Myocyte (in vitro differentiated cells): ENCODE data around the gene GLRX. TPM values are rescaled to one million over a fixed set of nuclear protein-coding genes. Genes with fewer than 3 reads are reported as not detected.

Experiments
- DNase-seq: peaks from one replicate; pipeline ENCODE4 v3.0.0-alpha.2; 2012; ENCODE audit warnings: low read depth
- total RNA-seq: library from RNA; depleted of rRNA; stranded (reverse); fragments of >200 nt; gene quantifications from 2 replicates; pipeline ENCODE4 v1.2.3, GENCODE V29; 2014

Gene GLRX
- total RNA-seq, 1 donor from 2014 or later = 169 TPM

DNA sequence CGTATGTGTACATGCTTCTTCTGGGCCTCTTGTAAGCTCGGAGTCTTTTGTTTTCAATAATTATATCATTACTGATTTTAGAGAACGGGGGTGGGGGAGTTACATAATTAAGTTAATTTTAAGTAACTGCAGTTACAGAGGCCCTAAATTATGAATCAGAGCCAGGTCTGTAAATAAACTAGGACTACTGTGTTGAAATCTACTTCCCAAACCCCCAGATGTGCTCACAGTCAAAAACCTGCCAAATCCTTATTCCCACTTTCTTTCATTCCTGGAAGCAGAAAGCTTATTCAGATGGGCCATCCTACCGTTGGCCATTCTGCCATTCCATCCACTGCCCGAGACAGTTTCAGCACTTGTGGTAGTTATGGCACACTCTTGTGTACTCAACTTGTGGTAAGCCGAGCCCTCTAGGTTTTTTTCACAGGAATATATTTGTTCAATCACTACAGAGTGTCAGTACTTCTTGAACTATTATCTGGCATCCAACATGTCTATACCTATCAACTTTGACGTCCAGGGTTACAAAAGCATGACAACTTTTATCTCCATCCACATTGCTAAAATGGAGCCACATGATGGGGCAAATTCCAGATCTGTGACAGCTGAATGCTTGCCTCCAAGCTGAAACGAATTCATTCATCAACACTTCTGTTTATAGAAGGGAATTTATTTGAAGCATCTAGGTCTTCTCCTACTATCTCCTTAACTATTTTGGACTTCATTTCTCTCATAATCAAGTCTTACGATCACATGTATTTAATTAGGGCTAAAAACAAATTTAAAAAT is 37.8 kb downstream of the GLRX start:
- DNase-seq = peak; percentile 32

DNA sequence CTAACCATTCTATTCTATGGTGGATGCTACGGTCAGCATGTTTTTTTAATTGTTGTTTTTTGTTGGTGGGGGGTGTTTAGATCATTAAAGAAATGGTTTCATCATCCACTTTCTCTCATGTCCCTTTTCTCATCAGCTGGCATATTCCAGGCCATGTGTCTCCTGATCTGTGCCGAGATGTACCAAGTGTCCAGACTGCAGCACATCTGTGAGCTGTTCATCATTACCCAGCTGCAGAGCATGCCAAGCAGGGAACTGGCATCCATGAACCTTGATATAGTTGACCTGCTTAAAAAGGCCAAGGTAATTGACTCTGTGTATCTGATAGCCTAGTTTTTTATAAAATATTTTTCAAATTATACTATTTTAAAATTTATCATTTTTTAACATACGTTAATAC is 38.9 kb downstream of the GLRX start:
- DNase-seq = no peak

DNA sequence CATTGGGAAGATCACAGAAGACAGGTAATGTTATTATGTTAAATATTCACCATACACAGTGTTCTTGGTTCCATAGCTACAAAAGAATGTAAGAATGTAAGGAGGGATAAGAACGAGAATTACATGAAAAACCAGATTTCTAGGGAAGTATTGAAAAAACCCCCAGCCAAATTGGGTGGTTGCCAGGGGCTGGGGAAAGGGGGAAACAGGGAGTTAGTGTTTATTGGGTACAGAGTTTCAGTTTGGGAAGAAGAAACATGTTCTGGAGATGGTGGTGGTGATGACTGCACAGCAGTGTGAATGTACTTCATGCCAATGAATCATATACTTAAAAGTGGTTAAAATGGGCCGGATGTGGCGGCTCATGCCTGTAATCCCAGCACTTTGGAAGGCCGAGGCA is 40.3 kb downstream of the GLRX start:
- DNase-seq = no peak

DNA sequence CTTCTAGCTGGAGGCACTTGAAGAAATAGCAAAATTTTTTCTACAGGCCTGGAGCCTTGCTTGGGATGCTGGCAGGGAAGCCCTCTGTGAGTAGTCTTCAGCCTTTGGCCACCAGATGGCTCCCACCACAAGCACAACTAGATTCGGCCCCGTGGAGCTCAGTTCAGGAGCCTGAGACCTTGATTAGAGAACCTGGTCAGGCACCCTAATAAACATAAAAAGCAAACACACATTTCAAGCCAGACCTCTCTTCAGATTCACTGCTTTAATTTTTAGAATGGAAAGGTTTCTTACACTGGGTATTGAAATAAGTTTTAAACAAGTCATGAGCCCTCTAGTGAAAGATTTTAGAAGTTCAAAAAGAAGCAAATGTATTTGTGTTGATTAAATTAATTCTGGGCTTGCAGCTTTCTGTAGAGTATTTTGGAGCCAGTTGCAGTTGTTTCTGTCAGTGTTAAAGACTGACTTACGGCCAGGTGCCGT is 41.4 kb downstream of the GLRX start:
- DNase-seq = peak; percentile 84

DNA sequence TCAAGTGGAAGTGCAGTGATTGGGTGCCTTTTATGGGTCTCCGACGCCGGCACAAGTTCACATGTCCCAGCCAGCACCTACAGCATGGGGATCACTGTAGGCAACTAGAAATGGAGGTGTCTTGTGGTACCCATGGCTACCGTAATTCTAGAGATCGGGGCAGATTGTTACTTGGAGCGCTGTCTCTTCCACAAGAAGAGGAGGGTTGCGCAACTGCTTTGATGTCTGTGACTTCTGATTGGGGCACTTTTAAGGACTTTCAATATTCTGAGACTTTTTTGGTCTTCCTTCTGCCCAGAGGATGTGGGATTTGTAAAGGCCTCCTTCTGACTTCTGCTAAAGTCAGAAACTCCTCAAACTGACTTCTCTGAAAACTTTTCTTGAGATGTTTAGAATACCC is 41.9 kb downstream of the GLRX start:
- no peak for DNase-seq

DNA sequence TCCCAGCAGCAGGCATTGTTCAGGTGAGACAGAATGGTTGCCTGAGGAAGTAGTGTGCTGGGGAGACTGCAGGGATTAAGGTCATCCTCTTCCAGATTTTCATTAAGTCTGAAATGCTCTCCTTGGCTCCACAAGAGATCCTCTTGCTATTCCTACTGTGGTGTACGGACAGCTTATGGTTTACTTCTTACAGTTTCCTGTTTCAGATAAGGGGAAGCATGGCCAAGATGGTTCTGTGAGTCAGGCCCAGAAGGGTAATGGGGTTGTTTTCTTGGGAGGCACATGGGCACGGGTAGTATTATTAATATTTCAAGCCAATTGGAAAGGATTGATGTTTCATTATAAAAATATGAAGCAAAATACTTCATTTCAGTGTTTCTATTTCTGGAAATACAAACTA is 42.9 kb downstream of the GLRX start:
- no peak for DNase-seq

DNA sequence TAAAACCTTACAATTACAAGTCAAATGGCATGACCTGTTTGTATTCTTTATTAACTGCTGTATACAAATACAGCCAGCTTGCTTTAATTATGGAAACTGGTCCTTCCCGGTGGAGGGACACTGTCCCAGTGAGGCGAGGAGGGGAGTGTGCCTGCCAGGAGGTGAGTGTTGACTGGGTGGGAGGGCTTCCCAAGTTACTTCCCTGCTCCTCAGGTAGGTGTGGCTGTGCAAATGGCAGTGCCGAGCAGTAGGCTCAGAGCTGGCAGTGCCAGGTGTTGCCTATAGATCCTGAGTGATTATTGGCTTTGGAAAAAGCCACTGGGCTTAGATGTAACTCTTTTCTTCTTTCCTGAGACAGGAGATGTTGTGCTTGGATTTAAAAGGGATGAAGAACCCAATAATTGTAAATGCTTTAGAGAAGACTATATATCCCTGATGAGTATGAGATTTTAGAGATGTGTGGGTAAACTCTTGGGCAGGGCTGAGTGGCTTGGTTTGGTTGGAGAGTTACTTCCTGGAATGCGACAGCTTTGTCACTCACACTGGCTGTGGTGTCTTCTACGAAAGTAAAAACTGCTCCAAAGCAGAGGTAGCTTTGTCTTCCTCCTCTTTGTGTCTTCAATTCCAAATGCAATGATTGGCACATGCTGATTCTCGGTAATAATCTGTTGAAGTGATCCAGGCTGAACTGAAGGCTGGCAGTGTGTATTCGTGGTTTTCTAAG is 43.7 kb downstream of the GLRX start:
- no peak for DNase-seq

DNA sequence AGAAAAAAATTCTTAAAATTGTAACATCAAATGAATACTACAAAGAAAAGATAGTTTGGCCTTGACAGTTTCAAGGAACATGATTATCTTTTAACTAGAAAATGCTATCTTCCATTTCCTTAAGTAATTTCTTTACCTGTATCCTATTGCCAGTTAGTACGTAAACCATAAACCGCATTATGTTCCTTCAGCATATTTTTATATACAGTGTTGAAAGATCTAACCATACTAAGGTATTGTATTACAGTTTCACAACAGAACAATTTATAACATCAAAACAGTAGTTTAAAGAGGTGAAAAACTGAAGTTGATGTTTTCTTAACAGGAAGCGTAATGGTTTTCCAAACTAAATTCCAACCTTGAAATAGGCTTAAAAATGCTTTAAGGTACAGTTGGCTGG is 45.1 kb downstream of the GLRX start:
- DNase-seq = no peak

DNA sequence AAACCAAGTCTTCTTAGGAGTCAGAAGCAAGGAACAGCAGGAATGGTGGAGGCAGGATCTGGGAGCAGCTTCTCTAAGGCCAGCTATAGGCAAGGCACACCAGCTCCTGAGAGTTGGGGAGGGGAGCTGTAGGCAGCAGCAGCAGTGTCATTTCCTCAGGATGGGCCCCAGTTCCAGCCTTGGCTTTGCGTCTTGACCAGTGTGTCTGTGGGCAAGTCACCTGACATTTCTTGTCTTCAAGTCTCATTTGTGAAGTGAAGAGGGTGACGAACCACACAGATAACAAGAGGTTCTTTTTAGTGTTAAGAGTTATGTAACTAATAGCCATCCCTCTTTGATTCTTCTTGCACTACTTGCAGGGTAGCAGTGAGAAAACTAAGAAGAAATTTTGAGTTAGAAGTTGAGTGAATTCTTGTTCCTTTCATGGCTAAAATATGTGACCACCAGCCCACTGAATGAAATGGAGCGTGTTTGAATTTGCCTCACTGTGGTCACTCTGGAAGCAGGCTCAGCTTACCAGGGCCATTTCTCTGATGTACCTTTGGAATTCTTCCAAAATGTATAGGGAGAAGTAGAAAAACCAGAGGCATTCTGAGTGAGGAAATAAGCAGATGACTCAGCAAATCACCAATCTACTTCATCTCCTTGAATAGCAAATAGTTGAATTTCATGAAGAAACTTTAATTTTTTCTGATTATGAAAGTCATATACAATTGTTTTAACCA is 49.0 kb downstream of the GLRX start:
- peak; percentile 19 for DNase-seq

DNA sequence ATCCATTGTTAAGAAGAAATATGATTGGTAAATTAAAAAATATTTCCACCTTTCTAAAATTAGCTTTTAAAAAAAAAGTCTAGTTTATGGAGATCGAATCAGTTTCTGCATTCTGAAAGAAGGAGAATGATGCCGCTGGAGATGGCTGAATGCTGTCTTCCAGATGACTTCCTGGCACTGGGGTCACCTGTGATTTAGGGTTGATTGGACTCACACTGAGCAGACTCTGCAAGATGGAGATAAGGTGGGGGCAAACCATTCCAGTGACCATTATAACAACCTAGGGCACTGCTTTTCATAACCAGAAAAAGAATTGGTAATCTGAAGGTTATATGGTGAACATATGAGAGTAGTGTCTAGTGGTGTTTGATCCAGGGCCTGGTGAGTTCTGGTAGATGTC is 50.6 kb downstream of the GLRX start:
- no peak for DNase-seq

DNA sequence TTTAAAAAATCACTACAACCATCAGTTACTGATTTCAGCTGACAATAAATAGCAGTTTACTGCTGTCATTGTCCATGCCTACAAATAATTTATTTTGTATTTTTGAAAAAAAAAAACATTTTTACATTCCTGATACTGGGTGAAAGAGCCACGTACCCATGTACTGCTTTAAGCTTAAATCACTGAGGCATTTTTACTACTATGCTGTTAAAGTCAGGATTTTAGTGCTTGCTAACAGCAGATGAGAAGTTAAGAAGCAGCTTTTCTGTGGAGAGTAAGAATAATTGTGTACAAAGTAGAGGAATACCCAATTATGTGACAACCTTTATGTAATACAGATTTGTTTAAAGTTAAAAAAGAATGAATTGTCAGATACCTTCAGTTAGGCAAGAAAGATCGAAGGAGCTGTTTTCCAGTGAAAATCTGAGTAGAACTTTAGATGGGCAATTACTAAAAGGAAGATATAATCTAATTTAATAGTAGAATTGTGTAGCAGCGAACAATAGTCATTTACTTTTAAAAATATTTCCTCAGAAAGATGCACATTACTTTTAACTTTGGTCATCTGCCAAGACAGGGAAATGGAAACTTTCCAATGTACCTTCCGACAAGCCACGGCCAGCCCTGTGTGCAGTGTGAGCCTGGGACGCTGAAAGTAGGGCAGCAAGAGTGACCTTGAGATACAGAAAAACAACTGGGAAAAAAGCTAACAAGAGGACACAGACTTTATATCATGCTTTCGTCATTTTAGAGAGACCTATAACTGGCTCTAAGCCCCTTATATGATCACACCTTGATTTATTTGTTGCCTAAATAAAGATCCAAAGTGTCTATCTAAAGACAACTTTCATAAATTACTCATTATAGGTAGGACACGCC is 51.5 kb downstream of the GLRX start:
- DNase-seq = no peak

DNA sequence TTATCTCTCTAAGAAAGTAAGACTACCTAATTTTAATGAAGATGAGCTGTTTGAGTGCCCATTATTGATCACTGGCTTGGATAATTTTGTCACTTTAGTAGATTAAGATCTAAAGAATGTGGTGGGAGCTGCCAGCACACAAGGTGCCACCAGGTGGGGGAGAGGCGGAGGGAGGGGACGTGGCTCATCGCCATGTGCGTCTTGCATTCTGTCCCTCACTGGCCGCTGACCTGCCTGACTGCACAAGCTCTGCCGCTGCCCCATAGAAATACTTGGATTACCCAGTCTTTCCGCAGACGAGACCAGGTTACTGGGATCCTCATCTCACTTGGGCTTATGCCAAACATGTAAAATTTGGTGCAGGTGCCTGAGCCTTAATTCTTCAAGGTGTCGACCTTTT is 53.8 kb downstream of the GLRX start:
- no peak for DNase-seq

DNA sequence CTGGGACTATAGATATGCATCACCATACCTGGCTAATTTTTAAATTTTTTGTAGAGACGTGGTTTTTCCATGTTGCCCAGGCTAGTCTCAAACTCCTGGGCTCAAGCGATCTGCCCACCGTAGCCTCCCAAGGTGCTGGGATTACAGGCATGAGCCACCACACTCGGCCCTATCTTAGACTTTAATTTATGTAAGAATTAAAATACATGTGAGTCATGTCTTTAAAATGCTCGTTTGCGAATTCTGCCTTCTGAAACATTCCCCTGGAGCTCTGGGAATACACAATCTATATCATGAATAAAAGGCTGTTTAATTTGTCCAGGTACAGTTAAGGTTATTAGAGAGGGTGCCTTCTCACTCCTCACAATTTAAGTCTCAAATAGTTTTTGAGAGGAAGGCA is 58.6 kb downstream of the GLRX start:
- no peak for DNase-seq

Other genes with a start within 250 kb of the GLRX start
- gene GPR150, start 202.6 kb downstream of the GLRX start, total RNA-seq = 0.31 and 0.53 TPM in 2 replicates
- gene RFESD, start 175.9 kb downstream of the GLRX start, total RNA-seq = 1.2 and 1.9 TPM in 2 replicates
- gene SPATA9, start 139.7 kb downstream of the GLRX start, total RNA-seq = 1.4 and 1.7 TPM in 2 replicates
- gene RHOBTB3, start 91.4 kb downstream of the GLRX start, total RNA-seq = 223 and 309 TPM in 2 replicates
- gene ELL2, start 139.1 kb upstream of the GLRX start, total RNA-seq = 25.7 and 33.1 TPM in 2 replicates